ENCODE data around the gene OR2AE1. TPM values are rescaled to one million over a fixed set of nuclear protein-coding genes. Genes with fewer than 3 reads are reported as not detected.

The OR2AE1 gene
- total and polyA plus RNA-seq, 2 experiments from 2014 or later, result not detected

GRCh38 chr7:99855236-99855635 lies 21.6 kb downstream of the OR2AE1 start:
- Histone ChIP-seq H3K4me2 (no peak overlapping the region), H3K9me2 (replicated peaks; ENCODE audit: insufficient read depth) (no peaks in the 10 kb centered on the region), H3K27me3 (no peaks in the 10 kb centered on the region), H3K79me2 (no peaks in the 10 kb centered on the region), H3K4me3 (no peak overlapping the region), H2AFZ (no peak overlapping the region), H3K27ac (no peak overlapping the region), H3K4me1 (ENCODE audit: insufficient read depth) (no peaks in the 10 kb centered on the region), H4K20me1 (ENCODE audit: insufficient read depth, poor library complexity, severe bottlenecking) (no peaks in the 10 kb centered on the region), H3K9me3 (ENCODE audit: low read depth) (no peaks in the 10 kb centered on the region), H3K36me3 (replicated peaks; ENCODE audit: insufficient read depth, low read depth) (no peaks in the 10 kb centered on the region)
- DNase-seq (ENCODE audit: low spot score), result no peak
- 90% methylated on average over 1 of the region's 1 CpG for WGBS (ENCODE audit: low lambda C conversion rate, missing lambda C conversion rate)
- TF ChIP-seq CTCF (IDR thresholded peaks at IDR 0.05; ENCODE audit: poor library complexity) (no peak), EZH2phosphoT487 (IDR thresholded peaks at IDR 0.05; ENCODE audit: low read depth, severe bottlenecking, unreplicated experiment) (no peak), EZH2 (IDR thresholded peaks at IDR 0.05; ENCODE audit: borderline replicate concordance) (no peak)

- Histone ChIP-seq H3K79me2 (no peaks in the 10 kb centered on the region), H3K4me1 (ENCODE audit: insufficient read depth) (no peaks in the 10 kb centered on the region), H3K27ac (no peak overlapping the region), H3K9me2 (replicated peaks; ENCODE audit: insufficient read depth) (no peaks in the 10 kb centered on the region), H3K27me3 (no peaks in the 10 kb centered on the region), H3K9me3 (ENCODE audit: low read depth) (no peaks in the 10 kb centered on the region), H3K4me2 (no peak overlapping the region), H3K4me3 (no peak overlapping the region), H2AFZ (no peak overlapping the region), H4K20me1 (ENCODE audit: insufficient read depth, poor library complexity, severe bottlenecking) (no peaks in the 10 kb centered on the region), H3K36me3 (replicated peaks; ENCODE audit: insufficient read depth, low read depth) (no peaks in the 10 kb centered on the region)
- 72% methylated on average over 6 of the region's 6 CpGs for WGBS (ENCODE audit: low lambda C conversion rate, missing lambda C conversion rate)
- DNase-seq (ENCODE audit: low spot score), result no peak
- TF ChIP-seq EZH2 (IDR thresholded peaks at IDR 0.05; ENCODE audit: borderline replicate concordance) (no peak), EZH2phosphoT487 (IDR thresholded peaks at IDR 0.05; ENCODE audit: low read depth, severe bottlenecking, unreplicated experiment) (no peak), CTCF (IDR thresholded peaks at IDR 0.05; ENCODE audit: poor library complexity) (no peak)
Observed at GRCh38 chr7:99848420-99849216, 28.2 kb downstream of the OR2AE1 start.

GRCh38 chr7:99844328-99844727 lies 32.5 kb downstream of the OR2AE1 start:
- no peak overlapping the region for H3K27ac ChIP-seq
- no peak for DNase-seq (ENCODE audit: low spot score)
- no peak overlapping the region for H3K4me3 ChIP-seq
- H3K79me2 ChIP-seq, result no peaks in the 10 kb centered on the region
- H3K4me2 ChIP-seq, result no peak overlapping the region
- no peaks in the 10 kb centered on the region for H3K27me3 ChIP-seq
- H3K36me3 ChIP-seq (replicated peaks; ENCODE audit: insufficient read depth, low read depth), result no peaks in the 10 kb centered on the region
- no peaks in the 10 kb centered on the region for H4K20me1 ChIP-seq (ENCODE audit: insufficient read depth, poor library complexity, severe bottlenecking)
- no peak for TF ChIP-seq EZH2phosphoT487 (IDR thresholded peaks at IDR 0.05; ENCODE audit: low read depth, severe bottlenecking, unreplicated experiment)
- TF ChIP-seq EZH2 (IDR thresholded peaks at IDR 0.05; ENCODE audit: borderline replicate concordance), result no peak
- no peak for TF ChIP-seq CTCF (IDR thresholded peaks at IDR 0.05; ENCODE audit: poor library complexity)
- H3K4me1 ChIP-seq (ENCODE audit: insufficient read depth), result peaks cover 5% of the 10 kb centered on the region
- H3K9me3 ChIP-seq (ENCODE audit: low read depth), result no peaks in the 10 kb centered on the region
- no peaks in the 10 kb centered on the region for H3K9me2 ChIP-seq (replicated peaks; ENCODE audit: insufficient read depth)
- no peak overlapping the region for H2AFZ ChIP-seq
- 91% methylated on average over 1 of the region's 1 CpG for WGBS (ENCODE audit: low lambda C conversion rate, missing lambda C conversion rate)
